K562 (cell line): ENCODE measurements around the gene KLHL29. TPM values are rescaled to one million over a fixed set of nuclear protein-coding genes. Genes with fewer than 3 reads are reported as not detected.

Source experiments
- ATAC-seq: fragments of 200-7000 bp; cut with Tn5 transposase; 3 replicates; pipeline ENCODE4 v1.9.1; 2020; ENCODE audit warnings: moderate library complexity
- BruUV-seq: library from RNA; stranded (reverse); fragments of 400-500 nt; replicated peaks from 2 replicates; lab custom pipeline; 2021; lab: Mats Ljungman, UMichigan
- CTCF ChIA-PET: fragments of 300-600 bp; formaldehyde crosslinking; extraction: SDS; loops from one replicate; lab custom pipeline; 2021; ENCODE audit warnings: low intra/inter-chr PET ratio; lab: Yijun Ruan, JAX
- POLR2A ChIA-PET: fragments of 300-600, 350-650 bp; sonication (Branson Sonifier 250); formaldehyde crosslinking; extraction: SDS; loops from one replicate; lab custom pipeline; 2021; ENCODE audit warnings: antibody characterized with exemption, inconsistent platforms; lab: Yijun Ruan, JAX
- DNase-seq, 4 experiments: peaks; one replicate each; pipeline versions ENCODE4 v3.0.0 to v3.0.0-alpha.2; 2011 to 2018; ENCODE audit warnings: low spot score in 3 of 4, mixed read lengths in 3 of 4; ENCODE audit errors: extremely low read depth in 1 of 4
- FAIRE-seq: peaks from 2 replicates; lab custom pipeline; 2011; peaks lifted over from hg19 to GRCh38; lab: Jason Lieb, UNC
- H2AFZ ChIP-seq: 2 replicates; pipeline ENCODE4 v1.6.0; 2011; ENCODE audit warnings: low read depth, low read length, control low read depth, inconsistent platforms
- H3K27ac ChIP-seq: fragments of 200-600 bp; 3 replicates; pipeline ENCODE4 v1.8.0; 2011; ENCODE audit warnings: low read depth, mild to moderate bottlenecking, control low read depth, inconsistent platforms, low read length, moderate library complexity, mixed read lengths; ENCODE audit errors: extremely low read depth
- H3K27me3 ChIP-seq, 2 experiments: fragments of 300-600 bp in 1 of 2; 2 replicates in 1 of 2; 3 replicates in 1 of 2; pipeline versions ENCODE4 v1.6.0 to v1.8.0; 2011; ENCODE audit warnings: inconsistent platforms in 2 of 2, low read length in 2 of 2, mild to moderate bottlenecking in 1 of 2, mixed read lengths in 1 of 2, moderate library complexity in 1 of 2; ENCODE audit not compliant: control insufficient read depth in 2 of 2, insufficient read depth in 2 of 2
- H3K36me3 ChIP-seq: fragments of 300-600 bp; 3 replicates; pipeline ENCODE4 v1.8.0; 2011; ENCODE audit warnings: mild to moderate bottlenecking, low read length, inconsistent platforms; ENCODE audit not compliant: control insufficient read depth, insufficient read depth
- H3K4me1 ChIP-seq, 2 experiments: fragments of 200-600 bp in 1 of 2; replicated peaks in 1 of 2; 2 replicates in 1 of 2; 3 replicates in 1 of 2; pipeline versions ENCODE4 v1.5.1 to v1.8.0; 2011; ENCODE audit warnings: inconsistent platforms in 2 of 2, low read length in 2 of 2, mild to moderate bottlenecking in 1 of 2, mixed read lengths in 1 of 2, moderate library complexity in 1 of 2; ENCODE audit not compliant: control insufficient read depth in 2 of 2, insufficient read depth in 2 of 2
- H3K4me2 ChIP-seq: 2 replicates; pipeline ENCODE4 v1.6.1; 2011; ENCODE audit warnings: low read length, control low read depth, inconsistent platforms, mixed read lengths; ENCODE audit not compliant: insufficient read depth
- H3K4me3 ChIP-seq: fragments of 200-600 bp; sonication (generic), shearing (Covaris generic); 2 replicates; pipeline ENCODE4 v1.5.1; 2016; ENCODE audit warnings: control low read depth, inconsistent platforms
- H3K79me2 ChIP-seq: fragments of 200-600 bp; 3 replicates; pipeline ENCODE4 v1.8.0; 2011; ENCODE audit warnings: low read length, inconsistent platforms; ENCODE audit not compliant: control insufficient read depth, insufficient read depth
- H3K9ac ChIP-seq, 2 experiments: 2 replicates each; pipeline versions ENCODE4 v1.6.0 to v1.6.1; 2011; ENCODE audit warnings: low read depth in 2 of 2, low read length in 2 of 2, control low read depth in 1 of 2, inconsistent platforms in 1 of 2, mild to moderate bottlenecking in 1 of 2, mixed read lengths in 1 of 2; ENCODE audit not compliant: insufficient read depth in 1 of 2
- H3K9me1 ChIP-seq: one replicate; pipeline ENCODE4 v1.6.0; 2011; ENCODE audit warnings: inconsistent platforms, mild to moderate bottlenecking, low read length, moderate library complexity; ENCODE audit not compliant: control insufficient read depth, insufficient read depth
- H3K9me3 ChIP-seq: replicated peaks from 2 replicates; pipeline ENCODE4 v1.5.1; 2011; ENCODE audit warnings: low read depth, low read length, inconsistent platforms; ENCODE audit not compliant: control insufficient read depth, insufficient read depth
- H4K20me1 ChIP-seq: replicated peaks from 2 replicates; pipeline ENCODE4 v1.6.1; 2011; ENCODE audit warnings: low read length, inconsistent platforms, mixed read lengths; ENCODE audit not compliant: control insufficient read depth, insufficient read depth
- CHD2 ChIP-seq: IDR thresholded peaks from 2 replicates; pipeline ENCODE4 v1.6.1; 2011; ENCODE audit warnings: low read depth, low read length
- MCM7 ChIP-seq, 2 experiments: fragments of 450-650 bp; IDR thresholded peaks; 2 replicates each; pipeline ENCODE4 v1.6.1; 2016 to 2018
- NFYB ChIP-seq: IDR thresholded peaks from 2 replicates; pipeline ENCODE4 v1.6.1; 2011; ENCODE audit warnings: mild to moderate bottlenecking, moderate library complexity; ENCODE audit not compliant: insufficient read length; ENCODE audit errors: extremely low read depth
- SMAD3 ChIP-seq: fragments of 450-650 bp; formaldehyde crosslinking; conservative IDR thresholded peaks from 2 replicates; pipeline ENCODE4 v1.4.0; 2020; ENCODE audit warnings: mild to moderate bottlenecking
- ZNF780A ChIP-seq: fragments of 250-450 bp; sonication (Bioruptor Pico); IDR thresholded peaks from 2 replicates; pipeline ENCODE4 v1.5.0; 2021; ENCODE audit warnings: mild to moderate bottlenecking
- ZSCAN29 ChIP-seq: fragments of 450-650 bp; IDR thresholded peaks from 2 replicates; pipeline ENCODE4 v1.6.1; 2017
- WGBS: fragments of 100-300 bp; shearing (Covaris generic); methylation state at CpG from one replicate; pipeline ENCODE4 v1.1.6; 2016; ENCODE audit warnings: low coverage, mixed read lengths; ENCODE audit not compliant: insufficient coverage; ENCODE audit errors: missing lambda C conversion rate; 5-methylcytosine and 5-hydroxymethylcytosine counted together
- in situ Hi-C: fragments of 300-500 bp; cut with MboI; formaldehyde crosslinking; loops from 4 replicates; pipeline ENCODE4 v1.15.0; 2018; ENCODE audit warnings: inconsistent platforms, mixed read lengths
- intact Hi-C: fragments of 100-400 bp; cut with micrococcal nuclease; formaldehyde crosslinking; loops from 2 replicates; pipeline ENCODE4 v1.14.2; 2022
- polyA plus RNA-seq, 8 experiments: library from polyadenylated mRNA; depleted of rRNA in 4 of 8; stranded (reverse) in 5 of 8; unstranded in 3 of 8; fragments of >200 nt; fragmentation: Nextera tagmentation in 2 of 8; fragmentation: Illumina TruSeq in 1 of 8; extraction: Ambion mirVana in 2 of 8; extraction: Trizol in 1 of 8; gene quantifications; 2 replicates each; pipeline versions ENCODE4 v1.2.1 to v1.2.3, GENCODE V29; 2011 to 2014; ENCODE audit warnings: inconsistent platforms in 1 of 8, missing spikeins in 1 of 8
- total RNA-seq, 7 experiments: library from RNA; depleted of rRNA in 6 of 7; stranded (reverse); fragments of >200 nt in 6 of 7; fragmentation: Illumina TruSeq in 2 of 7; extraction: Trizol in 2 of 7; gene quantifications; 2 replicates each; pipeline versions ENCODE4 v1.2.1 to v1.2.3, GENCODE V29; 2011 to 2021; ENCODE audit warnings: low replicate concordance in 1 of 7
- TF ChIP-seq, protein P1 (sequence below): fragments of 450-650 bp; conservative IDR thresholded peaks from 2 replicates; pipeline ENCODE4 v1.6.1; 2016; ENCODE audit warnings: missing genetic modification characterization, low read depth, mild to moderate bottlenecking, control low read depth, missing compliant biosample characterization
- TF ChIP-seq, protein P2 (sequence below): sonication (generic); formaldehyde crosslinking; IDR thresholded peaks from 2 replicates; pipeline ENCODE4 v1.8.1; 2022; ENCODE audit warnings: missing genetic modification reagents
- TF ChIP-seq, protein P3 (sequence below): sonication (generic); formaldehyde crosslinking; IDR thresholded peaks from 2 replicates; pipeline ENCODE4 v1.8.0; 2022; ENCODE audit warnings: mild to moderate bottlenecking, missing genetic modification reagents
- TF ChIP-seq, protein P4 (sequence below): sonication (generic); formaldehyde crosslinking; IDR thresholded peaks from 2 replicates; pipeline ENCODE4 v1.5.0; 2020; ENCODE audit warnings: missing genetic modification reagents

The KLHL29 gene
- total and polyA plus RNA-seq, 9 of the 15 experiments (the other 6 are each of a cell fraction or from before 2014, with no cell fraction given) = 0.03 to 0.31 (median 0.08) TPM; not detected in 1

DNA sequence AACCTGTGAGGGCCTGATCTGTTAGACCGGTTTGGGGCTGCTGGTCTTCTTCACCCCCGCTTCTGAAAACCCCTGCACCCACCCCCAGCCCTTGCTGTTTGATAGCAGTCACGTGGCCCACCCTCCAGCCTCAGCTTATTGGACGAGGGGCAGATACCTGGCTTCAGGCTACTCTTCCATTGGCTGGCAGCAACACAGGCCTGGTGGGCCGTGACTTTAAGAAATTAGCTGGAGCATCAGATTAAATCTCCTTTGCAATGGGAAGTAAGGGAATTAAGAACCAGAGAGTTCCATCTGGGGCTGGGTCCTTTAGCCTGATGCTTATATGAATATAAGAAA lies 107.3 kb downstream of the KLHL29 start:
- in situ Hi-C loops = no loop called here
- H3K9me3 ChIP-seq = no peaks in the 10 kb centered on the region
- H3K4me1 ChIP-seq = no peaks in the 10 kb centered on the region; a peak in 1 of 5 replicates
- H4K20me1 ChIP-seq = no peaks in the 10 kb centered on the region; the same call in 1 of the 2 replicates
- H3K27ac ChIP-seq = no peak overlapping the region
- intact Hi-C loops = no loop called here
- H3K36me3 ChIP-seq = no peaks in the 10 kb centered on the region
- DNase-seq = no peak
- no TSS peak for BruUV-seq
- no peak overlapping the region for H3K4me2 ChIP-seq
- 1% methylated on average over 5 of the region's 5 CpGs for WGBS
- no peak for ATAC-seq
- POLR2A ChIA-PET = interaction anchor here (0.6 kb wide), 1 partner anchor 24 kb away, joined by 3 read pairs; no protein-coding TSS in a partner anchor
- no peak overlapping the region for H2AFZ ChIP-seq
- no peaks in the 10 kb centered on the region for H3K9me1 ChIP-seq
- H3K9ac ChIP-seq = no peak overlapping the region
- H3K27me3 ChIP-seq = peaks cover 6 to 56% of the 10 kb centered on the region in 2 experiments; a peak in 4 of 5 replicates
- FAIRE-seq = no peak
- no peaks in the 10 kb centered on the region for H3K79me2 ChIP-seq
- H3K4me3 ChIP-seq = no peak overlapping the region
- CTCF ChIA-PET = no interaction called here
- TF ChIP-seq, protein P1, sequence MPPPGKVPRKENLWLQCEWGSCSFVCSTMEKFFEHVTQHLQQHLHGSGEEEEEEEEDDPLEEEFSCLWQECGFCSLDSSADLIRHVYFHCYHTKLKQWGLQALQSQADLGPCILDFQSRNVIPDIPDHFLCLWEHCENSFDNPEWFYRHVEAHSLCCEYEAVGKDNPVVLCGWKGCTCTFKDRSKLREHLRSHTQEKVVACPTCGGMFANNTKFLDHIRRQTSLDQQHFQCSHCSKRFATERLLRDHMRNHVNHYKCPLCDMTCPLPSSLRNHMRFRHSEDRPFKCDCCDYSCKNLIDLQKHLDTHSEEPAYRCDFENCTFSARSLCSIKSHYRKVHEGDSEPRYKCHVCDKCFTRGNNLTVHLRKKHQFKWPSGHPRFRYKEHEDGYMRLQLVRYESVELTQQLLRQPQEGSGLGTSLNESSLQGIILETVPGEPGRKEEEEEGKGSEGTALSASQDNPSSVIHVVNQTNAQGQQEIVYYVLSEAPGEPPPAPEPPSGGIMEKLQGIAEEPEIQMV = no peak
- TF ChIP-seq, protein P2, sequence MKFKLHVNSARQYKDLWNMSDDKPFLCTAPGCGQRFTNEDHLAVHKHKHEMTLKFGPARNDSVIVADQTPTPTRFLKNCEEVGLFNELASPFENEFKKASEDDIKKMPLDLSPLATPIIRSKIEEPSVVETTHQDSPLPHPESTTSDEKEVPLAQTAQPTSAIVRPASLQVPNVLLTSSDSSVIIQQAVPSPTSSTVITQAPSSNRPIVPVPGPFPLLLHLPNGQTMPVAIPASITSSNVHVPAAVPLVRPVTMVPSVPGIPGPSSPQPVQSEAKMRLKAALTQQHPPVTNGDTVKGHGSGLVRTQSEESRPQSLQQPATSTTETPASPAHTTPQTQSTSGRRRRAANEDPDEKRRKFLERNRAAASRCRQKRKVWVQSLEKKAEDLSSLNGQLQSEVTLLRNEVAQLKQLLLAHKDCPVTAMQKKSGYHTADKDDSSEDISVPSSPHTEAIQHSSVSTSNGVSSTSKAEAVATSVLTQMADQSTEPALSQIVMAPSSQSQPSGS (CRISPR knock-in tag) = no peak
- TF ChIP-seq ZNF780A (CRISPR knock-in tag) = no peak
- no peak for TF ChIP-seq SMAD3 (CRISPR knock-in tag)
- no peak for TF ChIP-seq ZSCAN29
- TF ChIP-seq, protein P3, sequence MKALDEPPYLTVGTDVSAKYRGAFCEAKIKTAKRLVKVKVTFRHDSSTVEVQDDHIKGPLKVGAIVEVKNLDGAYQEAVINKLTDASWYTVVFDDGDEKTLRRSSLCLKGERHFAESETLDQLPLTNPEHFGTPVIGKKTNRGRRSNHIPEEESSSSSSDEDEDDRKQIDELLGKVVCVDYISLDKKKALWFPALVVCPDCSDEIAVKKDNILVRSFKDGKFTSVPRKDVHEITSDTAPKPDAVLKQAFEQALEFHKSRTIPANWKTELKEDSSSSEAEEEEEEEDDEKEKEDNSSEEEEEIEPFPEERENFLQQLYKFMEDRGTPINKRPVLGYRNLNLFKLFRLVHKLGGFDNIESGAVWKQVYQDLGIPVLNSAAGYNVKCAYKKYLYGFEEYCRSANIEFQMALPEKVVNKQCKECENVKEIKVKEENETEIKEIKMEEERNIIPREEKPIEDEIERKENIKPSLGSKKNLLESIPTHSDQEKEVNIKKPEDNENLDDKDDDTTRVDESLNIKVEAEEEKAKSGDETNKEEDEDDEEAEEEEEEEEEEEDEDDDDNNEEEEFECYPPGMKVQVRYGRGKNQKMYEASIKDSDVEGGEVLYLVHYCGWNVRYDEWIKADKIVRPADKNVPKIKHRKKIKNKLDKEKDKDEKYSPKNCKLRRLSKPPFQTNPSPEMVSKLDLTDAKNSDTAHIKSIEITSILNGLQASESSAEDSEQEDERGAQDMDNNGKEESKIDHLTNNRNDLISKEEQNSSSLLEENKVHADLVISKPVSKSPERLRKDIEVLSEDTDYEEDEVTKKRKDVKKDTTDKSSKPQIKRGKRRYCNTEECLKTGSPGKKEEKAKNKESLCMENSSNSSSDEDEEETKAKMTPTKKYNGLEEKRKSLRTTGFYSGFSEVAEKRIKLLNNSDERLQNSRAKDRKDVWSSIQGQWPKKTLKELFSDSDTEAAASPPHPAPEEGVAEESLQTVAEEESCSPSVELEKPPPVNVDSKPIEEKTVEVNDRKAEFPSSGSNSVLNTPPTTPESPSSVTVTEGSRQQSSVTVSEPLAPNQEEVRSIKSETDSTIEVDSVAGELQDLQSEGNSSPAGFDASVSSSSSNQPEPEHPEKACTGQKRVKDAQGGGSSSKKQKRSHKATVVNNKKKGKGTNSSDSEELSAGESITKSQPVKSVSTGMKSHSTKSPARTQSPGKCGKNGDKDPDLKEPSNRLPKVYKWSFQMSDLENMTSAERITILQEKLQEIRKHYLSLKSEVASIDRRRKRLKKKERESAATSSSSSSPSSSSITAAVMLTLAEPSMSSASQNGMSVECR (CRISPR knock-in tag) = no peak
- no peak for TF ChIP-seq CHD2
- TF ChIP-seq, protein P4, sequence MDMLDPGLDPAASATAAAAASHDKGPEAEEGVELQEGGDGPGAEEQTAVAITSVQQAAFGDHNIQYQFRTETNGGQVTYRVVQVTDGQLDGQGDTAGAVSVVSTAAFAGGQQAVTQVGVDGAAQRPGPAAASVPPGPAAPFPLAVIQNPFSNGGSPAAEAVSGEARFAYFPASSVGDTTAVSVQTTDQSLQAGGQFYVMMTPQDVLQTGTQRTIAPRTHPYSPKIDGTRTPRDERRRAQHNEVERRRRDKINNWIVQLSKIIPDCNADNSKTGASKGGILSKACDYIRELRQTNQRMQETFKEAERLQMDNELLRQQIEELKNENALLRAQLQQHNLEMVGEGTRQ = peak; percentile 42; the same call in 1 of the 2 replicates
- TF ChIP-seq NFYB = peak; percentile 19
- no peak for TF ChIP-seq MCM7 (IDR thresholded peaks at IDR 0.05)
